Lung (tissue), 12 donors: ENCODE measurements around the gene ADAM12. TPM values are rescaled to one million over a fixed set of nuclear protein-coding genes. Genes with fewer than 3 reads are reported as not detected.

ENCODE experiments used
- ATAC-seq: fragments of 200-7000 bp; cut with Tn5 transposase; one replicate; pipeline ENCODE4 v1.9.1; 2020; ENCODE audit warnings: moderate number of reproducible peaks; ENCODE audit not compliant: insufficient read depth, low FRiP score
- DNase-seq, 3 donors: peaks; one replicate each; pipeline ENCODE4 v3.0.0-alpha.2; 2013 to 2017
- H3K27ac ChIP-seq, 2 donors: one replicate each; pipeline ENCODE4 v1.5.1; 2013; ENCODE audit warnings: mild to moderate bottlenecking in 2 of 2, moderate library complexity in 2 of 2, control low read depth in 1 of 2, inconsistent platforms in 1 of 2, low read depth in 1 of 2, low read length in 1 of 2
- H3K27me3 ChIP-seq, 3 donors: one replicate each; pipeline ENCODE4 v1.5.1; 2013; ENCODE audit warnings: low read length in 2 of 3; ENCODE audit not compliant: control insufficient read depth in 3 of 3, insufficient read depth in 3 of 3
- H3K36me3 ChIP-seq, 4 donors: one replicate each; pipeline ENCODE4 v1.5.1; 2013; ENCODE audit warnings: low read length in 4 of 4, mild to moderate bottlenecking in 1 of 4, moderate library complexity in 1 of 4; ENCODE audit not compliant: control insufficient read depth in 4 of 4, insufficient read depth in 4 of 4
- H3K4me1 ChIP-seq, 5 donors: one replicate each; pipeline ENCODE4 v1.5.1; 2013; ENCODE audit warnings: low read length in 5 of 5, mild to moderate bottlenecking in 2 of 5, moderate library complexity in 1 of 5; ENCODE audit not compliant: control insufficient read depth in 5 of 5, insufficient read depth in 5 of 5
- H3K4me3 ChIP-seq: one replicate; pipeline ENCODE4 v1.5.1; 2013; ENCODE audit warnings: mild to moderate bottlenecking, control low read depth, moderate library complexity
- H3K9ac ChIP-seq, 2 donors: one replicate each; pipeline ENCODE4 v1.5.1; 2013; ENCODE audit warnings: low read length in 2 of 2, control low read depth in 1 of 2; ENCODE audit not compliant: insufficient read depth in 1 of 2
- H3K9me3 ChIP-seq, 4 donors: one replicate each; pipeline ENCODE4 v1.5.1; 2013; ENCODE audit warnings: low read length in 3 of 4, mild to moderate bottlenecking in 1 of 4, moderate library complexity in 1 of 4; ENCODE audit not compliant: control insufficient read depth in 4 of 4, insufficient read depth in 3 of 4
- CTCF ChIP-seq: IDR thresholded peaks from 2 replicates; pipeline ENCODE4 v1.5.1; 2012; ENCODE audit warnings: mild to moderate bottlenecking; ENCODE audit errors: control extremely low read depth, extremely low read depth
- WGBS, 2 donors: extraction: QIAGEN DNeasy Blood & Tissue Kit; methylation state at CpG; one replicate each; pipeline ENCODE4 v1.1.7; 2013; 5-methylcytosine and 5-hydroxymethylcytosine counted together
- polyA plus RNA-seq, 2 donors: library from polyadenylated mRNA; stranded (reverse); fragments of 200-250 nt; gene quantifications; one replicate each; pipeline ENCODE4 v1.2.1, GENCODE V29; 2013
- total RNA-seq, 2 donors: library from RNA; depleted of rRNA in 1 of 2; stranded (reverse); fragments of >200 nt in 1 of 2; gene quantifications; one replicate each; pipeline ENCODE4 v1.2.1, GENCODE V29; 2014 to 2021
- donor health status: control.
- donor health status: control.
- donor health status: Bipolar disorder and iron deficiency.
- donor health status: healthy.
- donor health status: DM: yes; HTN: yes; CAD: no.

The ADAM12 gene
- total and polyA plus RNA-seq, 4 donors: 0.16 to 5.8 (median 0.85) TPM

GRCh38 chr10:126314863-126315493, 73.3 kb downstream of the ADAM12 start:
- H3K9ac ChIP-seq: no peak overlapping the region
- peaks cover 0 to 8% (median 0%) of the 10 kb centered on the region in 5 donors for H3K4me1 ChIP-seq
- H3K9me3 ChIP-seq: peaks cover 0 to 3% (median 0%) of the 10 kb centered on the region in 4 donors
- no peak overlapping the region for H3K4me3 ChIP-seq
- no peaks in the 10 kb centered on the region for H3K27me3 ChIP-seq
- WGBS, 2 donors: 82 to 86% methylated on average over 14 of the region's 14 CpGs
- ATAC-seq (no peak), DNase-seq (no peak)
- no peak for TF ChIP-seq CTCF
- no peaks in the 10 kb centered on the region for H3K36me3 ChIP-seq
- no peak overlapping the region for H3K27ac ChIP-seq

GRCh38 chr10:126312167-126312566, 76.1 kb downstream of the ADAM12 start:
- no peaks in the 10 kb centered on the region for H3K9me3 ChIP-seq
- H3K27me3 ChIP-seq: no peaks in the 10 kb centered on the region
- DNase-seq (no peak), ATAC-seq (no peak)
- no peak overlapping the region for H3K4me3 ChIP-seq
- no peak overlapping the region for H3K9ac ChIP-seq
- H3K27ac ChIP-seq: no peak overlapping the region
- WGBS, 2 donors: 89 to 93% methylated on average over 9 of the region's 9 CpGs
- H3K36me3 ChIP-seq: no peaks in the 10 kb centered on the region
- no peak for TF ChIP-seq CTCF
- peaks cover 0 to 3% (median 0%) of the 10 kb centered on the region in 5 donors for H3K4me1 ChIP-seq

GRCh38 chr10:126309228-126309883, 78.9 kb downstream of the ADAM12 start:
- DNase-seq (peak in 2 of 3 donors; percentile 34 to 35), ATAC-seq (no peak)
- 80 to 91% methylated on average over 3 of the region's 3 CpGs for WGBS, 2 donors
- Histone ChIP-seq H3K36me3 (no peaks in the 10 kb centered on the region), H3K4me3 (no peak overlapping the region), H3K27ac (no peak overlapping the region), H3K27me3 (no peaks in the 10 kb centered on the region), H3K9ac (no peak overlapping the region), H3K4me1 (no peaks in the 10 kb centered on the region), H3K9me3 (no peaks in the 10 kb centered on the region)
- TF ChIP-seq CTCF: no peak
